ENCODE results near the gene ANKRD7. TPM values are rescaled to one million over a fixed set of nuclear protein-coding genes. Genes with fewer than 3 reads are reported as not detected.
A peak's percentile ranks its signal among the peaks of the same experiment; 100 is the strongest.

ANKRD7 gene
- total RNA-seq, 2 donors from 2014 or later, result 0.36 to 73.0 TPM

DNA sequence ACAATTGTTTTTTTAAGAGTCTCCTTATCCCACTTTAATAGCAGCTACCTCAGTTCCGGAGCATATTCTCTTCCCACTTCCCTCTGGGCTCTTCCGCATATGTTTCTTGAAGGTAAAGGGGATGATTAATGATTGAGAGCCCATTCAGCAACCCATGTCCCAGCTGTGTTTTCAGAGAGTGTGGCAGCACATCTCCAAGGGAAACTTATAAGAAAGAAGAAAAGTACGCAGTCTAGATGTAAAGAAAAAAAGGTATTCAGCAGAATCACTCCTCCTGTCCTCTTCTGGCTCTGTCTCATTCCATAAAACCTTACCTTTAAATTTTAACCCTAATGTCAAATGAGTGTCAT is 9.7 kb upstream of the ANKRD7 start:
- TF ChIP-seq POLR2AphosphoS5 (IDR thresholded peaks at IDR 0.05), result no peak
- TF ChIP-seq, protein P1, sequence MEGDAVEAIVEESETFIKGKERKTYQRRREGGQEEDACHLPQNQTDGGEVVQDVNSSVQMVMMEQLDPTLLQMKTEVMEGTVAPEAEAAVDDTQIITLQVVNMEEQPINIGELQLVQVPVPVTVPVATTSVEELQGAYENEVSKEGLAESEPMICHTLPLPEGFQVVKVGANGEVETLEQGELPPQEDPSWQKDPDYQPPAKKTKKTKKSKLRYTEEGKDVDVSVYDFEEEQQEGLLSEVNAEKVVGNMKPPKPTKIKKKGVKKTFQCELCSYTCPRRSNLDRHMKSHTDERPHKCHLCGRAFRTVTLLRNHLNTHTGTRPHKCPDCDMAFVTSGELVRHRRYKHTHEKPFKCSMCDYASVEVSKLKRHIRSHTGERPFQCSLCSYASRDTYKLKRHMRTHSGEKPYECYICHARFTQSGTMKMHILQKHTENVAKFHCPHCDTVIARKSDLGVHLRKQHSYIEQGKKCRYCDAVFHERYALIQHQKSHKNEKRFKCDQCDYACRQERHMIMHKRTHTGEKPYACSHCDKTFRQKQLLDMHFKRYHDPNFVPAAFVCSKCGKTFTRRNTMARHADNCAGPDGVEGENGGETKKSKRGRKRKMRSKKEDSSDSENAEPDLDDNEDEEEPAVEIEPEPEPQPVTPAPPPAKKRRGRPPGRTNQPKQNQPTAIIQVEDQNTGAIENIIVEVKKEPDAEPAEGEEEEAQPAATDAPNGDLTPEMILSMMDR (IDR thresholded peaks at IDR 0.05), result no peak
- no peak for TF ChIP-seq POLR2A (IDR thresholded peaks at IDR 0.05)
- Histone ChIP-seq H3K36me3 (no peaks in the 10 kb centered on the region), H3K27me3 (replicated peaks; ENCODE audit: insufficient read depth) (no peaks in the 10 kb centered on the region), H3K4me3 (peak overlapping the region; percentile 35 to 43), H3K4me1 (replicated peaks) (no peaks in the 10 kb centered on the region), H3K9me3 (no peaks in the 10 kb centered on the region), H3K27ac (peak overlapping the region in 1 of 2 donors; percentile 48)
- DNase-seq (ENCODE audit: low spot score), result no peak
- WGBS, result 35% methylated on average over 3 of the region's 3 CpGs
- intact Hi-C loops (cut with DNase I), result no loop called here

DNA sequence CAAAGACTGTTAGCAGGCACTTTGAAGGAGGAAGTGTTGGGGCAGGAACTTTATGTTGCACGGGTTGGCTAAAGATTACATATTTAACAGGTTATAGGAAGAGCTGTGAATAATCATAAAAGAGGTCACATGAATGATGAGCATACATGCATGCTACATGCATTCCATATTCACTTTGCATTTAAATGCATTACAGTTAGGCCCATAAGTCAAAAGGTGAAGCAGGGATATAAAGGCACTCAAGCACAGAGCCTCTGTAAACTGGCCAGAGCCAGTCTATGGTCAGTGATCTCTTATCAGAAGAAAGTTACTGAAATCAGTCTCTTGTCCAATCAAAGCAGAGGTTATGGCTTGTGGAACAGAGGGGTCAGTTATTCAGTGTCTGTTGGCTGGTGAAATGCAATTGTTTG is 7.3 kb upstream of the ANKRD7 start:
- H3K27ac ChIP-seq, result no peak overlapping the region
- no peaks in the 10 kb centered on the region for H3K36me3 ChIP-seq
- TF ChIP-seq POLR2AphosphoS5 (IDR thresholded peaks at IDR 0.05) (no peak), POLR2A (IDR thresholded peaks at IDR 0.05) (no peak)
- TF ChIP-seq, protein P1 (IDR thresholded peaks at IDR 0.05), result no peak
- no peak for DNase-seq (ENCODE audit: low spot score)
- intact Hi-C loops (cut with DNase I), result no loop called here
- WGBS, result 42% methylated on average over 1 of the region's 1 CpG
- no peaks in the 10 kb centered on the region for H3K27me3 ChIP-seq (replicated peaks; ENCODE audit: insufficient read depth)
- no peaks in the 10 kb centered on the region for H3K9me3 ChIP-seq
- no peak overlapping the region for H3K4me3 ChIP-seq
- no peaks in the 10 kb centered on the region for H3K4me1 ChIP-seq (replicated peaks)

DNA sequence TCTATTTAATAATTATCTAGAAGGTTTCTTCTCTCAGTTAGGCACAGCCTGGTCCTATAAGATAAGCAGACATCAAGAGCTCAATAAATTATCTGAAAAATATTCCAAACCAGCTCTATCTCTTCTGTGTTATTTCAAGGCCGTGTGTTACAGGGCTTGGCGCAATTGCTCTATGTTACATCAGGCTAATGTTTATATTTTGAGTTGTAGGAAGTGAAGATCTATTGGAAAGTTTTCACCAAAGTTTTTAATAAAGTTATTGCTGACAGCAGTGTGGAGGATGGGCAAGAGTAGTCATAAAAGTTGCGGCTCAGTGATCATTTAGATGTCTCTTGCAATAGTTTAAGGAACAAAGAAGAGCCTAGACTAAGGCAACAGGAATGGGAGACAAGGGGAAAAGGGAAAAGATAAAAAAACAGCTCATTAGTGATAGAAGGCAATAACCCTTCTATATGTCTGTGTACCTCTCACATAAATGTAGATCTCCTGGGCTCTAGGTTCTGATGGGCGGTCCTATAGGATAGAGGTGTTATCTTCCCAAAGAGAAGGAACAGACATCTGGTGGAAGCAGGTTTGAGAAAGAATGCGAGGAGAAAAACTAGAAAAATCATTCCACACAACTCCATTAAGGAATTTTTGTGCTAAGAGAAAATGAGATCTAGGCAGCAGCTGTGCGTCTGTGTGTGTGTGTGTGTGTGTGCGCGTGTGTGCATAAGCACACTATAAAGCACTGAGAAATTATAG is 5.9 kb upstream of the ANKRD7 start:
- no peak overlapping the region for H3K27ac ChIP-seq
- no peak overlapping the region for H3K4me3 ChIP-seq
- 78% methylated on average over 8 of the region's 8 CpGs for WGBS

DNA sequence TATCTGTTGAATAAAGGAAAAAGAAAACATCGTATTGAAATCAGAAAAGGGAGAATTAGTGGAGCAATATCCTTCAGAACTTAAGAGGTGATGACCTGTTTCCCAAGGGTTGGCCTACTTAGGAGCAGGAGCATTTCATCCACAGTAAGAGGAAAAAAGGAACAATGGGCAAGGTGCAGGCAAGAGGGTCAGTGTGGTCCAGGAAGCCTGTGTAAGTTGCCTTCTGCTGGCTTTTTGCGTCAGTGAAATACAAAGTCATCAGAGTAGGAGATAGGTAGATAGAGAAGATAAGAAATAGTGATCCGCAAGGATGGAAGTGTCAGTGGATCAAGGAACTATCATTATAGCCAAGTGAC is 5.4 kb upstream of the ANKRD7 start:
- H3K4me3 ChIP-seq, result no peak overlapping the region
- no peaks in the 10 kb centered on the region for H3K9me3 ChIP-seq

More for the DNA sequence above, 5.9 kb upstream of the ANKRD7 start:
- Histone ChIP-seq H3K9me3 (no peaks in the 10 kb centered on the region), H3K36me3 (no peaks in the 10 kb centered on the region), H3K27me3 (replicated peaks; ENCODE audit: insufficient read depth) (no peaks in the 10 kb centered on the region), H3K4me1 (replicated peaks) (no peaks in the 10 kb centered on the region)
- intact Hi-C loops (cut with DNase I), result no loop called here
- no peak for DNase-seq (ENCODE audit: low spot score)
- TF ChIP-seq, protein P1 (IDR thresholded peaks at IDR 0.05), result no peak
- TF ChIP-seq POLR2A (IDR thresholded peaks at IDR 0.05) (no peak), POLR2AphosphoS5 (IDR thresholded peaks at IDR 0.05) (no peak)

More for the DNA sequence above, 5.4 kb upstream of the ANKRD7 start:
- H3K36me3 ChIP-seq, result no peaks in the 10 kb centered on the region
- no peak overlapping the region for H3K27ac ChIP-seq
- WGBS, result 95% methylated on average over 3 of the region's 3 CpGs
- intact Hi-C loops (cut with DNase I), result no loop called here
- H3K4me1 ChIP-seq (replicated peaks), result no peaks in the 10 kb centered on the region
- no peaks in the 10 kb centered on the region for H3K27me3 ChIP-seq (replicated peaks; ENCODE audit: insufficient read depth)
- TF ChIP-seq POLR2A (IDR thresholded peaks at IDR 0.05), result no peak
- TF ChIP-seq, protein P1 (IDR thresholded peaks at IDR 0.05), result no peak
- no peak for TF ChIP-seq POLR2AphosphoS5 (IDR thresholded peaks at IDR 0.05)
- DNase-seq (ENCODE audit: low spot score), result no peak

Data from prostate gland (tissue), 2 donors.